Osteoblast (primary cell): ENCODE measurements around the gene CTPS2. TPM values are rescaled to one million over a fixed set of nuclear protein-coding genes. Genes with fewer than 3 reads are reported as not detected.
"Not testable (repeated sequence)": the region's sequence is repeated elsewhere in the genome, so short reads cannot be mapped to it uniquely, and the experiment has no call there.

Source experiments
- DNase-seq: peaks from one replicate; pipeline ENCODE4 v3.0.0; 2011; ENCODE audit warnings: low spot score, mixed read lengths; ENCODE audit not compliant: insufficient read length; ENCODE audit errors: missing footprints
- H2AFZ ChIP-seq: 2 replicates; pipeline ENCODE4 v1.6.0; 2011; ENCODE audit warnings: mild to moderate bottlenecking, low read length
- H3K27ac ChIP-seq: 2 replicates; pipeline ENCODE4 v1.5.1; 2011; ENCODE audit warnings: mild to moderate bottlenecking, low read depth, low read length, moderate library complexity
- H3K27me3 ChIP-seq: 2 replicates; pipeline ENCODE4 v1.6.0; 2012; ENCODE audit warnings: mild to moderate bottlenecking, control low read depth, inconsistent platforms, low read length, moderate library complexity; ENCODE audit not compliant: insufficient read depth
- H3K36me3 ChIP-seq: 2 replicates; pipeline ENCODE4 v1.5.1; 2011; ENCODE audit warnings: mild to moderate bottlenecking, low read length, control low read depth, moderate library complexity; ENCODE audit not compliant: insufficient read depth
- H3K4me1 ChIP-seq: 2 replicates; pipeline ENCODE4 v1.5.1; 2011; ENCODE audit warnings: mild to moderate bottlenecking, low read length, control low read depth, moderate library complexity; ENCODE audit not compliant: insufficient read depth
- H3K4me2 ChIP-seq: 2 replicates; pipeline ENCODE4 v1.6.0; 2011; ENCODE audit warnings: mild to moderate bottlenecking, low read length; ENCODE audit not compliant: insufficient read depth
- H3K4me3 ChIP-seq: fragments of 200-600 bp; sonication (generic); 3 replicates; pipeline ENCODE4 v1.5.1; 2012; ENCODE audit warnings: mild to moderate bottlenecking, low read length, inconsistent platforms; ENCODE audit not compliant: insufficient read depth
- H3K79me2 ChIP-seq: 2 replicates; pipeline ENCODE4 v1.6.0; 2012; ENCODE audit warnings: mild to moderate bottlenecking, low read length, control low read depth, inconsistent platforms; ENCODE audit not compliant: insufficient read depth
- H3K9me3 ChIP-seq: 2 replicates; pipeline ENCODE4 v1.5.1; 2011; ENCODE audit warnings: low read depth, low read length, control low read depth
- H4K20me1 ChIP-seq: 2 replicates; pipeline ENCODE4 v1.6.0; 2012; ENCODE audit warnings: mild to moderate bottlenecking, low read length, control low read depth; ENCODE audit not compliant: insufficient read depth
- total RNA-seq: library from RNA; depleted of rRNA; stranded (reverse); fragments of >200 nt; gene quantifications from 2 replicates; pipeline ENCODE4 v1.2.3, GENCODE V29; 2012
- TF ChIP-seq, protein P1 (sequence below): IDR thresholded peaks from 2 replicates; pipeline ENCODE4 v1.5.1; 2011; ENCODE audit warnings: mild to moderate bottlenecking, low read depth, low read length, moderate library complexity; ENCODE audit errors: extremely low read depth

CTPS2 gene
- total RNA-seq, 1 donor = 8.0 TPM

DNA sequence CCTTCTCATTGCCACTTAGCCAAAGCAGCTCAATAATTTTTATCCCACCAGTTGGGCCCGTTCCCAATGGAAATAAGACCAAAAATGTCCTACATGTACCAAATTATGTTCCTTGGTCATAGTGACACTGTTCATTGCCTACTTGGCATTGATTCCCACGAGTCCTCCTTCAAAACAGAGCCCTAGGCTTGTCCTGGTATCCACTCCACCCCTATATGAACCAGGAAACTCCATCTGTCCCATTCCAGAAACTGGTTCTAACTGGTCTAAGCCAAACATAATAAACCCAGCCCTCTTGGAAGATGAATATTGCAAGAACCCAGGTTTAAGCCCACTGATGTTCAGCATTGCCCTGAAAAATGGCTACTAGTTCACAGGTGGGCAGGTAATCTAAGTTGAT is 93.4 kb downstream of the CTPS2 start:
- Histone ChIP-seq H4K20me1 (no peaks in the 10 kb centered on the region), H3K4me1 (no peaks in the 10 kb centered on the region), H3K36me3 (no peaks in the 10 kb centered on the region)

DNA sequence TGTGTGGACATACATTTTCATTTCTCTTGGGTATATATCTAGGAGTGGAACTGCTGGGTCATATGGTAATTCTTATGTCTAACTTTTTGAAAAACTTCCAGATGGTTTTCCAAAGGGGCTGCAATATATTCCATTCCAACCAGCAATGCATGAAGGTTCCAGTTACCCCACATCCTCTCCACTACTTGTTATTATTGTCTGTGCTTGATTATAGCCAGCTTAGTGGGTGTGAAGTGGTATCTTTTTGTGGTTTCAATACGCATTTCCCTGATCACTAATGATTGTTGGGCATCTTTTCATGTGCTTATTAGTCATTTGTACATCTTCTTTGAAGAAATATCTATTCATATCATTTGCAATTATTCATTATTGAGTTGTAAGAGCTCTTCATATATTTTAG is 94.0 kb downstream of the CTPS2 start:
- no peaks in the 10 kb centered on the region for H3K36me3 ChIP-seq
- no peaks in the 10 kb centered on the region for H3K4me1 ChIP-seq
- H3K4me3 ChIP-seq = no peak overlapping the region
- no peak overlapping the region for H2AFZ ChIP-seq
- H4K20me1 ChIP-seq = no peaks in the 10 kb centered on the region
- no peak overlapping the region for H3K4me2 ChIP-seq
- H3K27ac ChIP-seq = no peak overlapping the region
- TF ChIP-seq, protein P1, sequence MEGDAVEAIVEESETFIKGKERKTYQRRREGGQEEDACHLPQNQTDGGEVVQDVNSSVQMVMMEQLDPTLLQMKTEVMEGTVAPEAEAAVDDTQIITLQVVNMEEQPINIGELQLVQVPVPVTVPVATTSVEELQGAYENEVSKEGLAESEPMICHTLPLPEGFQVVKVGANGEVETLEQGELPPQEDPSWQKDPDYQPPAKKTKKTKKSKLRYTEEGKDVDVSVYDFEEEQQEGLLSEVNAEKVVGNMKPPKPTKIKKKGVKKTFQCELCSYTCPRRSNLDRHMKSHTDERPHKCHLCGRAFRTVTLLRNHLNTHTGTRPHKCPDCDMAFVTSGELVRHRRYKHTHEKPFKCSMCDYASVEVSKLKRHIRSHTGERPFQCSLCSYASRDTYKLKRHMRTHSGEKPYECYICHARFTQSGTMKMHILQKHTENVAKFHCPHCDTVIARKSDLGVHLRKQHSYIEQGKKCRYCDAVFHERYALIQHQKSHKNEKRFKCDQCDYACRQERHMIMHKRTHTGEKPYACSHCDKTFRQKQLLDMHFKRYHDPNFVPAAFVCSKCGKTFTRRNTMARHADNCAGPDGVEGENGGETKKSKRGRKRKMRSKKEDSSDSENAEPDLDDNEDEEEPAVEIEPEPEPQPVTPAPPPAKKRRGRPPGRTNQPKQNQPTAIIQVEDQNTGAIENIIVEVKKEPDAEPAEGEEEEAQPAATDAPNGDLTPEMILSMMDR = no peak
- DNase-seq = no peak
- H3K79me2 ChIP-seq = no peaks in the 10 kb centered on the region
- H3K27me3 ChIP-seq = no peaks in the 10 kb centered on the region
- no peaks in the 10 kb centered on the region for H3K9me3 ChIP-seq

More for the DNA sequence above, 93.4 kb downstream of the CTPS2 start:
- H3K79me2 ChIP-seq = no peaks in the 10 kb centered on the region
- H3K27me3 ChIP-seq = no peaks in the 10 kb centered on the region
- no peaks in the 10 kb centered on the region for H3K9me3 ChIP-seq
- no peak overlapping the region for H3K27ac ChIP-seq
- no peak overlapping the region for H3K4me2 ChIP-seq
- H3K4me3 ChIP-seq = no peak overlapping the region
- DNase-seq = no peak
- no peak overlapping the region for H2AFZ ChIP-seq
- TF ChIP-seq, protein P1 = no peak

DNA sequence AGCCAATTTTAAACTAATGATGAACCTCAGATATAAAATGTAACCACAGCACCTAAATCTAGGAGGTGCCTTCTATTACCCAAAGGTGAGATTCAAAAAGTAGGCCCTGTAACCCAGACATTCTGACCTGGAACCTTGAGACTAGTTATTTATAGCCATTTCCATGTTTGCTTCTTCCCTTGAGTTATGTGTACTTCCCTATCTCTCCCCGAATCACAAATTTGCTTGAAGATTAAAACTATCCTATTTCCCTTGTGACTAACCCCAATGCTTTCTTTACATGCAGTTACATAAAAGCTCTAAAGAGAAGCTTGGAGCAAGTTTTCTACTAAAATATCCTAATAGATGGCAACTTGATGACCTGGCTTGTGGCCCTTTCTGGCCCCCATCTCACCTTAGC is 95.1 kb downstream of the CTPS2 start:
- no peak for DNase-seq
- no peaks in the 10 kb centered on the region for H4K20me1 ChIP-seq
- no peaks in the 10 kb centered on the region for H3K4me1 ChIP-seq
- TF ChIP-seq, protein P1 = no peak
- no peak overlapping the region for H3K4me3 ChIP-seq
- H3K36me3 ChIP-seq = no peaks in the 10 kb centered on the region
- no peaks in the 10 kb centered on the region for H3K79me2 ChIP-seq
- no peak overlapping the region for H2AFZ ChIP-seq
- H3K27ac ChIP-seq = no peak overlapping the region
- H3K9me3 ChIP-seq = no peaks in the 10 kb centered on the region
- H3K27me3 ChIP-seq = peaks cover 4% of the 10 kb centered on the region
- no peak overlapping the region for H3K4me2 ChIP-seq

DNA sequence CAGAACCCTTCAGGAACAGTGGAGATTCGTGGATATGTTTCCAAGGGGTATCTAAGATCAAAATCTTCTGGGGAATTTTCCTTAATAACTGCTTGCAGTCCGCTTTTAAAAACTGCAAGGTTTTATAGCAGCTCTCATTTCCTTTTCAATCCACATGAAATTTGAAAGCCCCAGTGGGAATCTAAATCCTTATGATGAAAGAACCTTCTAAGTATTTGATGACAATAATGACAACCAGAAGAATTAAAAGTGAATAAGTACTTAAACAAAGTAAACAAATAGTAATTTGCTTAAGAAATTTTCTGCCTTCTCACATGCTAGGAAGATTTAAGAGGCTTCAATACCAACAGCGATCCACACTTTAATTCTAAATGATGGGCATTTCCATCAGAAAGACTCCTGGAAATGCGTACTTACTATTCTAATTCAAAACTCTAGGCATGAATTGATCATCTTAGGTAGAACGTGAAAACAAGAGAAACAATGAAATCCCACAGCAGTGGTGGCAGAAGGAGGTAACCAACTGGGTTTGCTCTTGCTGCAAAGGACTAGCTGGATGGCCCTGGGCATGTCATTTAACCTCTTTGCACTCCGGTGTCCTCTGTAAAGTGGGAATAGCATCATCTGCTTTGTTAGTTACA is 100.1 kb downstream of the CTPS2 start:
- Histone ChIP-seq H4K20me1 (no peaks in the 10 kb centered on the region), H3K9me3 (no peaks in the 10 kb centered on the region), H3K4me3 (no peak overlapping the region), H3K36me3 (no peaks in the 10 kb centered on the region), H3K27me3 (peaks cover 7% of the 10 kb centered on the region), H3K27ac (no peak overlapping the region), H3K4me2 (no peak overlapping the region), H2AFZ (no peak overlapping the region), H3K4me1 (peaks cover 7% of the 10 kb centered on the region), H3K79me2 (no peaks in the 10 kb centered on the region)
- no peak for DNase-seq
- TF ChIP-seq, protein P1 = no peak

DNA sequence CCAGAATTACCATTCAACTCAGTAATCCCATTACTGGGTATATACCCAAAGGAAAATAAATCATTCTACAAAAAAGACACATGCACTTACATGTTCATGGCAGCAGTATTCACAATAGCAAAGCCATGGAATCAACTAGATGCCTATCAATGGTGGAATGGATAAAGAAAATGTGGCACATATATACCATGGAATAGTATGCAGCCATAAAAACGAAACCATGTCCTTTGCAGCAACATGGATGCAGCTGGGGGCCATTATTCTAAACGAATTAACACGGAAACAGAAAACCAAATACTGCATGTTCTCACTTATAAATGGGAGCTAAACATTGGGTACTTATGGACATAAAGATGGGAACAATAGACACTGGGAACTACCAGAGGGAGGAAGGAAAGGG is 101.8 kb downstream of the CTPS2 start:
- not testable (repeated sequence) for H2AFZ ChIP-seq, H3K9me3 ChIP-seq, H4K20me1 ChIP-seq, H3K4me1 ChIP-seq, H3K4me2 ChIP-seq, H3K27me3 ChIP-seq, H3K79me2 ChIP-seq, H3K36me3 ChIP-seq, H3K4me3 ChIP-seq, DNase-seq
- peak overlapping the region; percentile 64 for H3K27ac ChIP-seq
